PFSK-1 (cell line): ENCODE results near the gene DIRAS1.

Source experiments
- FOXP2 ChIP-seq: optimal IDR thresholded peaks from 2 replicates; pipeline ENCODE3; 2011; ENCODE audit warnings: borderline replicate concordance, control low read depth, inconsistent platforms; ENCODE audit not compliant: insufficient read depth; ENCODE audit errors: extremely low read length, extremely low read depth
- POLR2AphosphoS5 ChIP-seq: IDR thresholded peaks from 2 replicates; pipeline ENCODE4 v1.6.1; 2012; ENCODE audit warnings: low read depth, mild to moderate bottlenecking, control low read depth, low read length, moderate library complexity
- SIN3A ChIP-seq: IDR thresholded peaks from 2 replicates; pipeline ENCODE4 v1.6.1; 2012; ENCODE audit warnings: mild to moderate bottlenecking, low read length, moderate library complexity, borderline replicate concordance; ENCODE audit not compliant: insufficient read depth
- TAF1 ChIP-seq: IDR thresholded peaks from 2 replicates; pipeline ENCODE4 v1.6.1; 2012; ENCODE audit warnings: low read length, control low read depth, borderline replicate concordance; ENCODE audit not compliant: insufficient read depth
- TF ChIP-seq, protein P1 (sequence below), 2 experiments: IDR thresholded peaks; 2 replicates each; pipeline versions ENCODE4 v1.6.1 to v1.8.0; 2011 to 2012; ENCODE audit warnings: low read depth in 2 of 2, low read length in 2 of 2, control low read depth in 1 of 2, inconsistent platforms in 1 of 2, mild to moderate bottlenecking in 1 of 2, moderate library complexity in 1 of 2; ENCODE audit not compliant: insufficient read depth in 1 of 2

Gene DIRAS1

DNA sequence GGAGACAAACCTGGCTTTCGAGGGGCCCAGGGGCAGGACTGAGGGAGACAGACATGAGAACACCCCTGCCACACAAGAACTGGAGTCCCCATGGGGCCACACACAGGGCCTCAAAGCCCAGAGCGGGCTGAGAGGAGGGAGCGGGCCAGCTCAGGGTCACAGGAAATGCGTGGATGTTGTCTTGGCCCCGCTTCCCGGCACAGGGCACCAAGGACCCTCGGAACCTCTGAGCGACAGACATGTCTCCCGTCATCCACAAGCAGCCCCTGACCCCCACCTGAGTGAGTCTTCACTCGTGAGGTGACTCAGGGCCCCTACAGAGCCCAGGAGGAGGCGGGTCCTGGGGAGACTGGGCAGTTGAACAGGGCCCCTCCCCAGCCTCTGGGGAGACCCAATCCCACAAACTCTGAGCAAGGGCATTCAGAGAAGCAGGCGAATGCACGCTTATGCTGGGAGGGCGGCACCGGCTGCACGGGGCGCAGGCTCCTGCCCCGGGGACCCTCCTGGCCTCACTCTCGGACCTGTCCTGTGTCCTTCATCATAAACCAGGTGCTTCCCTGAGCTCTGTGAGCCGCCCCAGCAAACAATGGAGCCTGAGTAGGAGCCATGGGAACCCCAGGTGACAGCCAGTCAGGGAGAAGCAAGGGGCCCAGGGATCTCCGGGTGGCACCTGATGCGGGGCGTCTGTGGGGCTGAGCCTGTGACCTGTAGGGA, 41.8 kb upstream of the DIRAS1 start:
- TF ChIP-seq TAF1: no peak
- TF ChIP-seq, protein P1, sequence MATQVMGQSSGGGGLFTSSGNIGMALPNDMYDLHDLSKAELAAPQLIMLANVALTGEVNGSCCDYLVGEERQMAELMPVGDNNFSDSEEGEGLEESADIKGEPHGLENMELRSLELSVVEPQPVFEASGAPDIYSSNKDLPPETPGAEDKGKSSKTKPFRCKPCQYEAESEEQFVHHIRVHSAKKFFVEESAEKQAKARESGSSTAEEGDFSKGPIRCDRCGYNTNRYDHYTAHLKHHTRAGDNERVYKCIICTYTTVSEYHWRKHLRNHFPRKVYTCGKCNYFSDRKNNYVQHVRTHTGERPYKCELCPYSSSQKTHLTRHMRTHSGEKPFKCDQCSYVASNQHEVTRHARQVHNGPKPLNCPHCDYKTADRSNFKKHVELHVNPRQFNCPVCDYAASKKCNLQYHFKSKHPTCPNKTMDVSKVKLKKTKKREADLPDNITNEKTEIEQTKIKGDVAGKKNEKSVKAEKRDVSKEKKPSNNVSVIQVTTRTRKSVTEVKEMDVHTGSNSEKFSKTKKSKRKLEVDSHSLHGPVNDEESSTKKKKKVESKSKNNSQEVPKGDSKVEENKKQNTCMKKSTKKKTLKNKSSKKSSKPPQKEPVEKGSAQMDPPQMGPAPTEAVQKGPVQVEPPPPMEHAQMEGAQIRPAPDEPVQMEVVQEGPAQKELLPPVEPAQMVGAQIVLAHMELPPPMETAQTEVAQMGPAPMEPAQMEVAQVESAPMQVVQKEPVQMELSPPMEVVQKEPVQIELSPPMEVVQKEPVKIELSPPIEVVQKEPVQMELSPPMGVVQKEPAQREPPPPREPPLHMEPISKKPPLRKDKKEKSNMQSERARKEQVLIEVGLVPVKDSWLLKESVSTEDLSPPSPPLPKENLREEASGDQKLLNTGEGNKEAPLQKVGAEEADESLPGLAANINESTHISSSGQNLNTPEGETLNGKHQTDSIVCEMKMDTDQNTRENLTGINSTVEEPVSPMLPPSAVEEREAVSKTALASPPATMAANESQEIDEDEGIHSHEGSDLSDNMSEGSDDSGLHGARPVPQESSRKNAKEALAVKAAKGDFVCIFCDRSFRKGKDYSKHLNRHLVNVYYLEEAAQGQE (IDR thresholded peaks at IDR 0.05; ENCODE audit: insufficient read depth in 1 of 2, low read depth in 2 of 2, low read length in 2 of 2): no peak
- no peak for TF ChIP-seq FOXP2
- no peak for TF ChIP-seq POLR2AphosphoS5
- no peak for TF ChIP-seq SIN3A

GRCh38 chr19:2761876-2762782, 41.0 kb upstream of the DIRAS1 start:
- TF ChIP-seq TAF1 (no peak), SIN3A (no peak), POLR2AphosphoS5 (no peak), FOXP2 (no peak)
- TF ChIP-seq, protein P1 (IDR thresholded peaks at IDR 0.05; ENCODE audit: insufficient read depth in 1 of 2, low read depth in 2 of 2, low read length in 2 of 2): no peak

GRCh38 chr19:2761309-2761677, 40.1 kb upstream of the DIRAS1 start:
- TF ChIP-seq TAF1: no peak
- TF ChIP-seq SIN3A: no peak
- TF ChIP-seq, protein P1 (IDR thresholded peaks at IDR 0.05; ENCODE audit: insufficient read depth in 1 of 2, low read depth in 2 of 2, low read length in 2 of 2): no peak
- TF ChIP-seq FOXP2: no peak
- TF ChIP-seq POLR2AphosphoS5: no peak

GRCh38 chr19:2759965-2760364, 38.8 kb upstream of the DIRAS1 start:
- no peak for TF ChIP-seq SIN3A
- no peak for TF ChIP-seq POLR2AphosphoS5
- TF ChIP-seq FOXP2: no peak
- TF ChIP-seq TAF1: no peak
- TF ChIP-seq, protein P1 (IDR thresholded peaks at IDR 0.05; ENCODE audit: insufficient read depth in 1 of 2, low read depth in 2 of 2, low read length in 2 of 2): no peak
